ENCODE measurements around the gene DUSP14.

DNA sequence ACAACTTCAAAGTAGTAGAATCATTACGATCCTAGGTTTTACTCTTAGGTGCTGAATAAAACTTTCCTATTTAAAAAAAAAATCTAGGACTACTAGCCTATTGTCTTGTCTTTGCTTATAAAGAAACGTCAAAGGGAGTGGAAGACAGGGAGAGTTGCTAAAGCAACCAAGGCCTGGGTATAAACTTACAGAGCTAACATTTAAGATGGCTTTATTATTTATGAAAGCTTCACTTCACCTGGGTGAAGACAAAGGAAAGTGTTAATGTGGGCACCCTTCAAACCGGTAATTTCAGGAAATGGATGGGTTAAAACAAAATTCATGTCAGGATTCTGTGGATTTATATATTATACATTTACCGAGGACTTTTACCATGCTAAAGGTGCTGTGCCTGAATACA is 2.5 kb downstream of the DUSP14 start:
- TF ChIP-seq POLR2AphosphoS5 (IDR thresholded peaks at IDR 0.05; ENCODE audit: low read depth, low read length) (no peak), TAF1 (IDR thresholded peaks at IDR 0.05; ENCODE audit: low read depth, low read length) (no peak), POLR2A (IDR thresholded peaks at IDR 0.05; ENCODE audit: low read depth, low read length) (no peak), SPI1 (IDR thresholded peaks at IDR 0.05; ENCODE audit: low read depth, low read length) (no peak)
